Measurements from ENCODE around the gene U2AF1L4.

DNA sequence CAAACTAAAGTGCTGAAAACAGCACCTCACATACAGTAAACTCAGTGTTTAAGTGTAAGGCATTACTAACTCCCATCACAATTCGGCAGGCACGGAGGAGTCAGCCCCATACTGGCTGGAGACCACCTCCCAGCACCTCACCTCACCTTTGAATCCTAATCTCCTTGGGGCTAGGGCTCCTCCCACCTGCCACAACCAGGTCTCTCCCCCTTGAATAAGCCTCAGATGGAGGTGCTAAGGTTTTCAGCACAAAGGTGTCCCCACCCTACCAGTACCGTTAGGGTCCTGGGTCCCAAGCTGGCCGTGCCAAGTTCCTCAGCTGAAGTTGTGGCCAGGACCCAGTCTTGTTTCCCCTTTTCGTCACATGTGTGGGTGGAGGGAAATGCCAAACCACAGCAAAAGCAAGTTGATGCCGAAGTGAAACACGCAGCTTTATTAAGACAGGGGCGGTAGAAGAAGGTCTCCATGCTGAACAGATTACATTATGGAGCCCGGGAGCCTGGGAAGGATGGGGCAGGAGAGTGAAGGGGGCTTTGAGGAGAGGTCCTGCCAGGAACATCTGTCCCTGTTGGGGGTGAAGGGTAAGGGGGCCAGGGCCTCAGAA lies 3.0 kb downstream of the U2AF1L4 start, which contains the start of gene IGFLR1:
- TF ChIP-seq, protein P1, sequence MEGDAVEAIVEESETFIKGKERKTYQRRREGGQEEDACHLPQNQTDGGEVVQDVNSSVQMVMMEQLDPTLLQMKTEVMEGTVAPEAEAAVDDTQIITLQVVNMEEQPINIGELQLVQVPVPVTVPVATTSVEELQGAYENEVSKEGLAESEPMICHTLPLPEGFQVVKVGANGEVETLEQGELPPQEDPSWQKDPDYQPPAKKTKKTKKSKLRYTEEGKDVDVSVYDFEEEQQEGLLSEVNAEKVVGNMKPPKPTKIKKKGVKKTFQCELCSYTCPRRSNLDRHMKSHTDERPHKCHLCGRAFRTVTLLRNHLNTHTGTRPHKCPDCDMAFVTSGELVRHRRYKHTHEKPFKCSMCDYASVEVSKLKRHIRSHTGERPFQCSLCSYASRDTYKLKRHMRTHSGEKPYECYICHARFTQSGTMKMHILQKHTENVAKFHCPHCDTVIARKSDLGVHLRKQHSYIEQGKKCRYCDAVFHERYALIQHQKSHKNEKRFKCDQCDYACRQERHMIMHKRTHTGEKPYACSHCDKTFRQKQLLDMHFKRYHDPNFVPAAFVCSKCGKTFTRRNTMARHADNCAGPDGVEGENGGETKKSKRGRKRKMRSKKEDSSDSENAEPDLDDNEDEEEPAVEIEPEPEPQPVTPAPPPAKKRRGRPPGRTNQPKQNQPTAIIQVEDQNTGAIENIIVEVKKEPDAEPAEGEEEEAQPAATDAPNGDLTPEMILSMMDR (IDR thresholded peaks at IDR 0.05), result no peak
- TF ChIP-seq POLR2A (IDR thresholded peaks at IDR 0.05), result no peak
- TF ChIP-seq POLR2AphosphoS5 (IDR thresholded peaks at IDR 0.05), result no peak
